ENCODE data around the gene FAM240B.

The FAM240B gene

DNA sequence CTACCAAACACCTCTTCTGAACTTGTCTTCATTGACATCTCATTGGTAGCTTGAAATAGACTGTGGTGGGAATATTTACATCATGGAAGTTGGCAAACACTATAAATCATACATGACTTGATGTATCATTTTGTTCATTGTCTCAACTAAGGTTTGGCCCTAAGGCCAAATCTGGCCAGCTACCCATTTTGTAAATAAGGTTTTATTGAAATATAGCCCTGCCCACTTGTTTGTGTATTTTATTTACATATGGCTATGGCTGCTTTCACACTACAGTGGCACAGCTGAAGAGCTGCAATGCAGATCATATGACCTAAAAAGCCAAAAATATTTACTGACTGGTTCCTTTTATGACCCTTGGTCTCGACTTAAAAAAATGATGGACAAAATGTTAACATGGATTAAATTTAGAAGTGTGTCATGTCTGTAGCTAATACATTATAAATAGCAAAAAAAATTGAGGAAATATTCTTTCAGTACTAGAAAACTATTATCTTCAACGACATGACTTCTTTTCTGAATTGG lies 22.1 kb downstream of the FAM240B start:
- DNase-seq, result no peak

DNA sequence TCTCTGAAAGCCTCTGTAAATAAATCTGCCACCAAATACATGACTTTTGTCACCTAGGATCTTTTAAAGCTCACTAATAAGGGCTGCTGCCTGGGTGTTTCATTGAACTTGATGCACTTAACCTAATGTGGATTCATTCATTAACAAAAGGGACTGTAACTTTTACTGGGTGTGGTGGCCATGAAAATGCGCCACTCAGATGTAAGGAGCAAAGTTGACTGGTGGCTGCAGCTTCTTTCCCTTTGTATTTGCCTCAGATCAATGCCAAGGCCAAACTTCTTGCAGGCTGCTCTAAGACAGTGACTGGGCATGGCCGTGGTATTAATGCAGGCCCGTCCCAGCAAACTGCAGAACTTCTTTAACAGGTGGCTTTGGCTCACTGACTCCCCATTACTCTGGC lies 22.9 kb downstream of the FAM240B start:
- no peak for DNase-seq

DNA sequence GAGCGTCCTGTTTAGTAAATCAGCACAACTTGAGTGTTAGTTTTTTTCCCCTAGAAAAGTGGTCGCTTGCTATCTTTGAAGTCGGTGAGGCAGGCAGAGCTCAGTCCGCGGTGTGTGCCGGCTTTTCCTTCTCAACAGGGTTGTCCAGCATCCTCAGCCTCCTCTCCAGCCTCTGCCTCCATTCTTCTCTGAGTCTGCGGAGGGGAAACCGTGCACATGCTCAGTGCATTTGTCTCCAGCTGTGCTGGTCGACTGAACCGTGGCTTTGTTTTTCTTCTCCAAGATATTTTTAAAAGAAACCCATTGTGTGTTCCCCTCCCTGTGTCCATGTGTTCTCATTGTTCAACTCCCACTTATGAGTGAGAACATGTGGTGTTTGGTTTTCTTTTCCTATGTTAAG lies 25.3 kb downstream of the FAM240B start:
- DNase-seq, result no peak

DNA sequence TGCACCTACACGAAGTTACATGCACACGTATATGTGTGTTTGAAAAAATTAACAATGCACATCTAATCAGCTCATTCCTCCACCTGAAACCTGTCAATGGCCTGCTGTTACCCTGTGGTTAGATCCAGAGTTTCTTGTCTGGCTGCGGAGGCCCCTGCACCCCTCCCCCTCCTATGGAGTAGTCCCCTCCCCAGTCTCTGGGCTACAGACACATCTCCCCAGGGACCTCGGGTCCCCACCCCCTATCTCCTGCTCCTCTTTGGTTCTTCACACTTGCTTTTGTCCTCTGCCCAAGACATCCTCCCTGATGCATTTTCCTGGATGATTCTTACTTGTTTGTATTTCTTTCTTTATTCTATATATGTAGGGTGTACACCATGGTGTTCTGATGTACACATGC lies 27.2 kb downstream of the FAM240B start:
- no peak for DNase-seq

DNA sequence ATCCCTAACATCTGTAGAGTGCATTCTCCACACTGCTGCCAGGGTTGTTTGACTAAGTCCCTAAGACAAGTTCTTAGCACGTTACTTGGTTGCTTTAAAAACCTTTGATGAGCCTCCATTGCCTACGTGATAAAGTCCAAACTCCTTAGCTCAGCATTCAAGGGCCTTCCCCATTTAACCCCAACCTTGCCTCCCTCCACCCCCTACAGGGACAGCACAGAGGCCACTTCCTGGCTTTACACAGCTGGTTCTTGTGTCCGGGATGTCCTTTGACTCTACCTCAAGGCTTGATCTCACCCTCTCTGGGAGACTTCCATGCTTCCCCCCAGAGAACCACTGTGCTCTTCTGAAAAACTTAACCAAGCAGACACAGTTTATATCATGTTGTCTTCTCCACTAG lies 29.4 kb downstream of the FAM240B start:
- no peak for DNase-seq

DNA sequence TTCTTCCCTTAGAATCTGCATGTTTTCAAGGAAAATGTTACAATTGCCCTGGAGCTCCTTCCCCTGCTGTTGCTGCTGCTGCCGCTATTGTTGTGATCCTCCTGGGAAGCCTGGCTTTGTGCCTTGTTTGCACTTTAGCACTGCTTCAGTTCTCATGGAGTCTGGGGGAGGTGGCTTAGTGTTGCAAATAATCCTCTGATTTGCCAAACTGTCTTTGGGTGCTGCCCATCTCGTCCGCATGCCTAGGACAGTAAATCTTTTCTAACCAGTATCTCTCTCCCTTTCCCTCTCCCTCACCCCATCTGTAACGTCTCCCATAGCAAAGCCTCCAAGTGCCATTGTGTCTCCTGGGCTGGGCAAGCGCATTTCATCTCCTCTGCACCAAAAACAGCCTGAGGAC lies 30.3 kb downstream of the FAM240B start:
- DNase-seq, result no peak

GRCh38 chr9:38687992-38688391 lies 31.9 kb downstream of the FAM240B start:
- DNase-seq, result no peak

DNA sequence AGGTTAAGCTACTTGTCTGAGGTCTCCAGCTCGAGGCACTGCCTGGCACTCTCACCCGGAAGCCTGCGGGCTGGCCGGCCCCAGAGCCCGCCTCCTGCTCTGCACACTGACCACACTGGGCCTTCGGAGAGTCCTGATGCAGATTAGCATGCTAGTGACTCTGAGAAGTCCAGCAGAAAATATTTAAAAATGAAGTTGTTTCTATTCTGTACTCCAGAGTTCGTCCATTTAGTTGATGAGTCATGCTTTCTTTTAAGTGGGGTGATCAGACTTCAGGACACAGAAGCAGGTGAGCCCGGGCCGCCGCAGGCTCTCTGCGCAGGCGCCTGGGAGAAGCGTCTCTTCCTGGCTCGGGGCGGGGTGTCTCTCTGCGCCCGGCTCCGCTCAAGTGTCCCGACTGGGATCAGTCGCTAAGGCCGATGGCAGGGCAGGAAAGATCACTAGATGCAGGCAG lies 32.5 kb downstream of the FAM240B start:
- DNase-seq, result peak; percentile 6

DNA sequence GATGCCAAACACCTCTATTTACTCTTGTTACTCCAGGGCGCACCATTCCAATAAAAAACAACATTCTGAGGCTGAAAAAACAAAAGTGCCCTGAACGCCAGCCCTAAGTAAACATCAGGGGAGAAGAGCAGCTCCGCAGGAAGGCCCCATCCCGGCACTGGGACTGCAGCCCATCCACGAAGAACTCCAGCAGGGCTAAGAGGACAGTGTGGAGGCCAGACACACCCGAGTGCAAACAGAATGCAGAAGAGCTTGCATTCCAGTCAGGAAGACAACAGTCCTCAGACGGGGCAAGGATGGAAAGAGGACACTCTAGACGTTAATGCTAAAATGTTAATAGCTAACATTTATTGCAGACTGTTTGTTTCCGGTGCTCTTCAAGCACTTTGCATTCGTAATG lies 33.0 kb downstream of the FAM240B start:
- no peak for DNase-seq

DNA sequence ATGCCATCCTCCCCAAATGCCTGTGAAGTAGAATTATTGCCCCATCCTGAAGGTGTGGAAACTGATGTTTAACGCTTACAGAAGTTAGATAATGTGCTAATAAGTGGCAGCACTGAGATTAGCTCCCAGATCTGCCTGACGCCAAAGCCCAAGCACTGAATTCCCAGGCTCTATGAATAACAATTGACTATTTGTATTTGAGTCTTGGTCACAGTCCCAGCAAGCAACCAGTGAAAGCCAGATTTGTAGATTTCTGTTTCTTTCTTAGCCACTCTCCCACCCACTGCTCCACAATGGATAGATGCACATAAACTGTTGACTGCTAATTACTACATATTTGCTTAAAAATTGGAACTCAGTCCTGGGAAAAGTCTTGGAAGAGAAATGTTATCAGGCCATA lies 34.4 kb downstream of the FAM240B start:
- DNase-seq, result no peak

GRCh38 chr9:38683336-38683735 lies 36.6 kb downstream of the FAM240B start:
- DNase-seq, result no peak

DNA sequence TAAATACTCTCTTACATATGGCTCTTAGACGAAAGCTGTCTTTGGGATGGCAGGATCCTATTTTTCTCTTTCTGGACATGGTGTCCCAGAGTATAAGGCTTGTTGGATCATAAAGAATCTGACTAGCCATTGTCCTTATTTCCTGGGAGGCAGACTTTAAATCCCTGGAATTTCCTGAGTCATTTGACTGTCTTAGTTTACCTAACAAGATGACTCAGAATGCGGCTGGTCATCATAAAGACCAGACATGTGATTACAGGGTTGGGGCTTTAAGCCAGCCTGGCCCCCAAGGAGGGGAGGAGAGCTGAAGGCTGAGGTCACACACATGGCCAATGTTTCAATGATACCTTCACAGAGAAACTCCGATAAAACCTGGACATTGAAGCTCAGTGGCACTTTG lies 37.2 kb downstream of the FAM240B start:
- DNase-seq, result no peak

- DNase-seq, result no peak
These were observed 38.1 kb downstream of the FAM240B start for GRCh38 chr9:38681747-38682227.

- no peak for DNase-seq
These were observed 39.0 kb downstream of the FAM240B start for GRCh38 chr9:38680837-38681445.

DNA sequence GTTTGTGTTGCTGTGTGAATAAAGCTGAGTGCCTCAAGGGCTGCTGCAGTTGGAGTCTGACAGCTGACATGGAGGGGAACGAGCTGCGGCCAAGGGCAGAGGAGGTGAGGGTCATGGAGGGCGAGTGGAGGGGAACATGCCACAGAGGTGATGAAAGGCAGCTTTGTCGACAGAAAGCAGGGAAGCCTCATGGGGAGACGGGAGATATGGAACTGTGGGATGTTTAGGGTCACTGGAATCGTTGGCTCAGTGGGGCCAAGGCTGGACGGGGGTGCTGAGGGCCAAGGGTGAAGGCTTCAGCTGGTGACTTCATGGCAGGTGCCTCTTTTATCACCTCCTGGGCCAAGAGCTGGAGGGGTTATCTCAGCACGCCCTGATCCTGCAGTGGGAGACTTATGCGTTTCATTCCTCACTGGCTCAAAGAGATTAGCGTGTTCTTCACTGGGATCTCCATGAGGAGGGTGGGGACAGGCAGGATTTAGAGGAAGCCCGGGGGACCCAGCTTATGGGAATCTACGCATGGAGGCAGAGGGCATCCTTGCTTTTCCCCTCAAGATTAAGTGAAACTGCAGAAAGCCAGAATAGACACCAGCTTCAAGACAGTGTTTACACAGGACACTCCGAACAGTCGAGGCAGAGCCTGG lies 42.2 kb downstream of the FAM240B start:
- no peak for DNase-seq

DNA sequence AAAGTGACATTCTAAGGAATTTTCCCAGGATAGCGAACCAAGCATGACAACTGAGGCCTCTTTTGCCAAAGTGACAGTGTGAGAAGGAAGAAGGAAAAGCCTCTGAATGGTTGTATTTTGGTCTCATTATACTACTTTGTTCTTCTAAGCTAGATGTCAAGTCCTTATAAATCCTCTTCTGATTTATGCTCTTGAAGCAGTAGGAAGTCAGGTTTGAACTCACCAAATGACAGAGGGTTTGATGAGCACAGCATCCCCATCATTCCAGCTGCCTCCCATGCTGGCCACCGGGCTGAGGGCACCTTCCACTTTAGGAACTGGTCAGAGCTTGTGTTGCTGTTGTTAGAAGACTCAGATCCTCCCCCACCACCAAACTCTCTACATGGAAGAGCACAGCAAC lies 44.1 kb downstream of the FAM240B start:
- no peak for DNase-seq

GRCh38 chr9:38675211-38675610 lies 44.7 kb downstream of the FAM240B start:
- DNase-seq, result no peak

DNA sequence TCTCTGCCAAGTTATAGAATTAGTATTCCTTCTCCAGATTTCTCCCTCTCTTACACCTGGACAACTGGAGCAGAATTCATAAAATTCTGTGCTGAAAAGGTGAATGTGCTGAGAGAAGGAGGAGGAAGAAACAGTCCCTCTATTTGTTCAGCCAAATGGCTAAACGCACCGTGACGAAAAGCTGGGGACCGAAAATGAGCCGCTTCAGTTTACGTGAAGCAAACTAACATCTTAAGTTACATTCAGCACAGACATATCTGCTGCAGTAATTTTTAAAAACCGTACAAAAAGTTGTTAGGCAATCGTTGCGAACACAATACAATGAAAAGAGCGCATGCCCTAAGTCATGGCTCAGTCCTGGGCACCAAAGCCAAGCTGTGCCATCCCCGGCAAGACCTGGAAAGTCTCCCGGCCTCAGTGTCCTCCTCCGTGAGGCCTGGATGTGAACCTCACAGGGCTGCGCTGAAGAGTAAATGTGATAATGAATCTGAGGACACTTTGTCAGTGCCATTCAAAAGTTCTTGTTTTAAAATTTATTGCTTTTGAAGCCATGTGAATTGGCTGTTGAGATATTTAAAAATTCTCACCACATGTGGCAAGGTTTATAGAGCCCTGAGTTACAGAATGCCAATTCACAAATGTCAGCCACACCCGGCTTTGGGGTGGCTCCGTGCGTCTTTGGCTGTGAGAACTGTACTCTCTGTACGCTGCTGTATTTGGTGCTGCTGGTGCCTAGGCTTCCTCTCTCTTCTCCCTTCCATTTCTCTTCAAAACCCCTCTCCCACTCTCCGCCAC lies 46.3 kb downstream of the FAM240B start:
- DNase-seq, result no peak

DNA sequence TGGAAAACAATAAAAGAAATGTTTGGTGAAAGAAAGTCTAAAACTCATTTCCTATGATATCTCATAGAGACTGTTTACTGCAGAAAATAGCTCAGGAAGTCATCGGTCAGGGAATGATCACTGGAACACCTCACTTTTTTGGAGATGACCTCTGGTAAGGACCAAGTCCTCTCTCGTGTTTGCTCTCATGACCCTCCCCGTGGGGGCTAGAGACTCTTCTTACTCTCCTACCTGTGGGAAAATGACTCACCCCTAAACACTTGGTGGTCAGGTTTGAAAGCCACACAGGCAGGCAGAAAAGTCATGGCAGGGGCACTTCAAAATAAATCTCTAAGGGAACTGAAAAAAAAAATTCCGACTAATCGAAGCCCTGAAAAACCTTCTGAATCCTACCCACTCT lies 48.2 kb downstream of the FAM240B start:
- no peak for DNase-seq

- DNase-seq, result no peak
These were observed 48.6 kb downstream of the FAM240B start for GRCh38 chr9:38671372-38671731.

GRCh38 chr9:38670542-38671371 lies 49.2 kb downstream of the FAM240B start:
- DNase-seq, result no peak

- DNase-seq, result no peak
These were observed 51.0 kb downstream of the FAM240B start for GRCh38 chr9:38668791-38669466.

Measured in hematopoietic multipotent progenitor cell treated with erythropoietin and hydrocortisone succinate and interleukin-3 and kit ligand, for 6 days (in vitro differentiated cells).